ENCODE results near the gene CYB561D2. TPM values are rescaled to one million over a fixed set of nuclear protein-coding genes. Genes with fewer than 3 reads are reported as not detected.

CYB561D2 gene
- total and polyA plus RNA-seq, 9 of the 15 experiments (the other 6 are each of a cell fraction or from before 2014, with no cell fraction given), result 4.2 to 16.6 (median 9.4) TPM

GRCh38 chr3:50325497-50326181 is 25.0 kb upstream of the CYB561D2 start:
- intact Hi-C loops (cut with micrococcal nuclease) (loop anchor here (2.0 kb wide), 1 partner anchor 137 kb away; no protein-coding TSS in a partner anchor), in situ Hi-C loops (cut with MboI) (no loop called here)
- Histone ChIP-seq H3K36me3 (ENCODE audit: control insufficient read depth, insufficient read depth, low read length) (peaks cover 40% of the 10 kb centered on the region; the same call in 2 of the 3 replicates), H3K4me1 (replicated peaks in 1 of 2; ENCODE audit: control insufficient read depth in 2 of 2, insufficient read depth in 2 of 2, low read length in 2 of 2) (peaks cover 16 to 45% of the 10 kb centered on the region in 2 experiments; a peak in 4 of 5 replicates), H3K9ac (ENCODE audit: insufficient read depth in 1 of 2, low read depth in 2 of 2, low read length in 2 of 2) (no peak overlapping the region), H3K4me3 (no peak overlapping the region), H3K27me3 (ENCODE audit: control insufficient read depth in 2 of 2, insufficient read depth in 2 of 2, low read length in 2 of 2) (no peaks in the 10 kb centered on the region), H3K9me1 (ENCODE audit: control insufficient read depth, insufficient read depth, low read length) (no peaks in the 10 kb centered on the region), H3K79me2 (ENCODE audit: control insufficient read depth, insufficient read depth, low read length) (peaks cover 17% of the 10 kb centered on the region), H2AFZ (ENCODE audit: low read depth, low read length) (no peak overlapping the region), H4K20me1 (replicated peaks; ENCODE audit: control insufficient read depth, insufficient read depth, low read length) (0 out of 2 replicates have a peak, but pooled peaks cover 2% of the 10 kb centered on the region), H3K4me2 (ENCODE audit: insufficient read depth, low read length) (no peak overlapping the region), H3K9me3 (replicated peaks; ENCODE audit: control insufficient read depth, insufficient read depth, low read depth, low read length) (no peaks in the 10 kb centered on the region), H3K27ac (ENCODE audit: extremely low read depth, low read depth, low read length) (no peak overlapping the region)
- FAIRE-seq (no peak), DNase-seq (ENCODE audit: extremely low read depth in 1 of 4, low spot score in 3 of 4) (no peak), ATAC-seq (no peak)
- WGBS (ENCODE audit: insufficient coverage, low coverage, missing lambda C conversion rate), result 72% methylated on average over 7 of the region's 11 CpGs
- CTCF ChIA-PET (ENCODE audit: low intra/inter-chr PET ratio), result interaction anchor here (1.4 to 2.1 kb wide), 2 partner anchors 51 to 98 kb away, joined by 6 read pairs; no protein-coding TSS in a partner anchor
- POLR2A ChIA-PET, result interaction anchor here (0.6 kb wide), 2 partner anchors 11 to 40 kb away, joined by 3 read pairs; no protein-coding TSS in a partner anchor
- TF ChIP-seq PML (IDR thresholded peaks at IDR 0.05; ENCODE audit: low read length), result no peak
- no peak for TF ChIP-seq PKNOX1 (IDR thresholded peaks at IDR 0.05)
- no peak for TF ChIP-seq NEUROD1 (IDR thresholded peaks at IDR 0.05; ENCODE audit: borderline replicate concordance, low read depth, low read length, partially characterized antibody)
- TF ChIP-seq SMAD4 (CRISPR knock-in tag; conservative IDR thresholded peaks at IDR 0.05), result no peak
- no peak for TF ChIP-seq CREM (IDR thresholded peaks at IDR 0.05; ENCODE audit: low read depth)
- TF ChIP-seq NR4A1 (CRISPR knock-in tag; IDR thresholded peaks at IDR 0.05), result no peak
- TF ChIP-seq NR4A1 (tag; IDR thresholded peaks at IDR 0.05), result no peak
- TF ChIP-seq EP400 (IDR thresholded peaks at IDR 0.05), result no peak
- TF ChIP-seq ATF4 (CRISPR knock-in tag; IDR thresholded peaks at IDR 0.05), result no peak
- no peak for TF ChIP-seq EWSR1 (IDR thresholded peaks at IDR 0.05; ENCODE audit: borderline replicate concordance, low read depth, partially characterized antibody)
- TF ChIP-seq STAT5A (IDR thresholded peaks at IDR 0.05; ENCODE audit: borderline replicate concordance, low read length), result no peak
- no peak for TF ChIP-seq FUS (optimal IDR thresholded peaks at IDR 0.05; ENCODE audit: low read depth, low read length)
- TF ChIP-seq FOXA3 (CRISPR knock-in tag; conservative IDR thresholded peaks at IDR 0.05 in 1 of 2, IDR thresholded peaks at IDR 0.05 in 1 of 2), result no peak
- no peak for TF ChIP-seq ASH1L (IDR thresholded peaks at IDR 0.05; ENCODE audit: borderline replicate concordance, low read depth, partially characterized antibody)
- TF ChIP-seq OTX1 (CRISPR knock-in tag; IDR thresholded peaks at IDR 0.05), result no peak
- TF ChIP-seq HDGF (IDR thresholded peaks at IDR 0.05), result no peak
- no peak for TF ChIP-seq PPARD (CRISPR knock-in tag; IDR thresholded peaks at IDR 0.05)
- TF ChIP-seq GTF2B (IDR thresholded peaks at IDR 0.05; ENCODE audit: extremely low read depth, insufficient read length), result no peak
- no peak for TF ChIP-seq ZC3H4 (CRISPR knock-in tag; IDR thresholded peaks at IDR 0.05; ENCODE audit: borderline replicate concordance)
- BruUV-seq (replicated peaks), result no TSS peak
